ENCODE measurements around the gene AARS1.

The AARS1 gene

DNA sequence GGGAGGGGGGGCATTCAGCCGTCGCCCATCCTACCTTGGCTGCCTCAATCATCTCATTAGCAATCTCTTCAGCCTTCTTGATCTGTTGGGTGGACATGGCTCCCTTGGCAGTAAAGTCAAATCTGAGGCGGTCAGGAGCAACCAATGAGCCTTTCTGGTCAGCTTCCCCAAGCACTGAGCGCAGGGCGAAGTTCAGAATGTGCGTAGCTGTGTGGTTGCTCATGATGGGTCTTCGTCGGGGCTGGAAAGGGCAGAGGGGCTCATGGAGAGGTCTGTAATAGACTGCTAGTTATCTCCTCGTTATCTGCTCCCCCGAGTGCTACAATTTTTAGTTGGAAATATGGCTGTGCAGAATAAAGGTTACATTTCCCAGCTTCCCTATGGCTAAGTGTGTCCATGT is 30.4 kb downstream of the AARS1 start:
- H3K27ac Mint-ChIP-seq = no peak overlapping the region
- no peak overlapping the region for H3K4me3 Mint-ChIP-seq
- H3K4me1 Mint-ChIP-seq = no peaks in the 10 kb centered on the region
- no peaks in the 10 kb centered on the region for H3K27me3 Mint-ChIP-seq (ENCODE audit: low read depth)
- TF ChIP-seq, protein P1, sequence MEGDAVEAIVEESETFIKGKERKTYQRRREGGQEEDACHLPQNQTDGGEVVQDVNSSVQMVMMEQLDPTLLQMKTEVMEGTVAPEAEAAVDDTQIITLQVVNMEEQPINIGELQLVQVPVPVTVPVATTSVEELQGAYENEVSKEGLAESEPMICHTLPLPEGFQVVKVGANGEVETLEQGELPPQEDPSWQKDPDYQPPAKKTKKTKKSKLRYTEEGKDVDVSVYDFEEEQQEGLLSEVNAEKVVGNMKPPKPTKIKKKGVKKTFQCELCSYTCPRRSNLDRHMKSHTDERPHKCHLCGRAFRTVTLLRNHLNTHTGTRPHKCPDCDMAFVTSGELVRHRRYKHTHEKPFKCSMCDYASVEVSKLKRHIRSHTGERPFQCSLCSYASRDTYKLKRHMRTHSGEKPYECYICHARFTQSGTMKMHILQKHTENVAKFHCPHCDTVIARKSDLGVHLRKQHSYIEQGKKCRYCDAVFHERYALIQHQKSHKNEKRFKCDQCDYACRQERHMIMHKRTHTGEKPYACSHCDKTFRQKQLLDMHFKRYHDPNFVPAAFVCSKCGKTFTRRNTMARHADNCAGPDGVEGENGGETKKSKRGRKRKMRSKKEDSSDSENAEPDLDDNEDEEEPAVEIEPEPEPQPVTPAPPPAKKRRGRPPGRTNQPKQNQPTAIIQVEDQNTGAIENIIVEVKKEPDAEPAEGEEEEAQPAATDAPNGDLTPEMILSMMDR (IDR thresholded peaks at IDR 0.05; ENCODE audit: unreplicated experiment in 3 of 3) = no peak
- H3K9me3 Mint-ChIP-seq = no peaks in the 10 kb centered on the region
- peaks cover 61% of the 10 kb centered on the region for H3K36me3 Mint-ChIP-seq (ENCODE audit: low read depth)

DNA sequence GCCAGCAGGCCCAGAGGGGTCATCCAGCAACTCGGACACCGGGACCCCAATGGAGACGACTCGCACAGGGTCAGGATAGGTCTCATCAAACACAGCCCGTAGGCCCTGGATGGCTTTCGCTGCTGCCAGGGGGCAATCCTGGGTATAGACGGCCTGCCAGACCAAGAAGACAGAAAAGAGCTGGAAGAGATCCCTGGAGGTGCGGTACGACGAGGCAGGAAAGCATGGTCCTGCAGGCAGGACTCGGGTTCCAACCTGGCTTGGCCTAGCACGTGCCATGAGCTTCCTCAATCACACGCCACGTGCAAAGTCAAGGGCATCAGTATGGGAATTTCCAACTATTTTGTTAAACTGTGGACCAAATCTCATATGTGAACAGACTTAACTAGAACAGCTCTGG is 31.2 kb downstream of the AARS1 start:
- no peak overlapping the region for H3K27ac Mint-ChIP-seq
- H3K9me3 Mint-ChIP-seq = no peaks in the 10 kb centered on the region
- H3K36me3 Mint-ChIP-seq (ENCODE audit: low read depth) = peaks cover 64% of the 10 kb centered on the region
- no peaks in the 10 kb centered on the region for H3K4me1 Mint-ChIP-seq
- no peak overlapping the region for H3K4me3 Mint-ChIP-seq
- TF ChIP-seq, protein P1 (IDR thresholded peaks at IDR 0.05; ENCODE audit: unreplicated experiment in 3 of 3) = no peak
- no peaks in the 10 kb centered on the region for H3K27me3 Mint-ChIP-seq (ENCODE audit: low read depth)

DNA sequence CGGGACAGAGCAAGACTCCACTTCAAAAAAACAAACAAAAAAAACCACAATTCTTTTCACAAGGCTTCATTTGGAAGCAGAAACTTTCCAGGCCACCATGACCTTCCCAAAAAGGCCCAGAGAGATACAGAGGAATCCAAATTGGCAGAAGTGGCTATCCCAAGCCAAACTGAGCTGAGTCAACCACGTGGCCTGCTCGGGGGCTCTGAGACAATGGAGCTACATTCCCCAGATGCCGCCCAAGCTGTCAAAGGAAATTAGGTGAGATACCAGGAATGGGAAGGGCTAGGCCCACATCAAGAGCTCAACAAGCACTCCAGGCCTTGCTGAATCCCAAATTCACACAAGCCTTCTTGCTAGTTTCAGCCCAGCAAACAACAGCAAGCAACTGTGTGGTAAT is 31.9 kb downstream of the AARS1 start:
- Mint-ChIP-seq H3K9me3 (no peaks in the 10 kb centered on the region), H3K27me3 (ENCODE audit: low read depth) (no peaks in the 10 kb centered on the region), H3K4me1 (no peaks in the 10 kb centered on the region), H3K4me3 (no peak overlapping the region), H3K27ac (no peak overlapping the region), H3K36me3 (ENCODE audit: low read depth) (peaks cover 66% of the 10 kb centered on the region)
- TF ChIP-seq, protein P1 (IDR thresholded peaks at IDR 0.05; ENCODE audit: unreplicated experiment in 3 of 3) = no peak

DNA sequence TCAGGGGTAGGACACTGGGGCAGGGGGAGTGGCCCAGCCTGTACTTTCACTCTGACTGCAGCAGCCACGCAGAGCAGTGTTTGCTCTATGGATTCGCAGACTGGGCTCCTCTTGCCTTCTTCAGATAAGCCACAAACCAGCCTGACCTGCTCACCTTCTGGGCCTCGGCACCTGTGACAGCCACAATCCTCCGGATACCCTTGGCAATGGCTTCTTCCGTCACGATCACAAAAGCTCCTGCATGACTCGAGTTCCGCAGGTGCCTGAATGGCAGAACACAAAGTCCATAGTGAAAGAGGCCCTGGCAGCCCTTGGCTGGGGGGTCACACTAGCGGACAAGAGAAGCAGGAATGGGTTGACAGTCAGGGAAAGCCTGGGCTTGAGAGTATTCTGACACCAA is 33.7 kb downstream of the AARS1 start:
- Mint-ChIP-seq H3K36me3 (ENCODE audit: low read depth) (peaks cover 63% of the 10 kb centered on the region), H3K4me1 (no peaks in the 10 kb centered on the region), H3K27me3 (ENCODE audit: low read depth) (no peaks in the 10 kb centered on the region), H3K27ac (no peak overlapping the region), H3K9me3 (no peaks in the 10 kb centered on the region), H3K4me3 (no peak overlapping the region)
- TF ChIP-seq, protein P1 (IDR thresholded peaks at IDR 0.05; ENCODE audit: unreplicated experiment in 3 of 3) = no peak

DNA sequence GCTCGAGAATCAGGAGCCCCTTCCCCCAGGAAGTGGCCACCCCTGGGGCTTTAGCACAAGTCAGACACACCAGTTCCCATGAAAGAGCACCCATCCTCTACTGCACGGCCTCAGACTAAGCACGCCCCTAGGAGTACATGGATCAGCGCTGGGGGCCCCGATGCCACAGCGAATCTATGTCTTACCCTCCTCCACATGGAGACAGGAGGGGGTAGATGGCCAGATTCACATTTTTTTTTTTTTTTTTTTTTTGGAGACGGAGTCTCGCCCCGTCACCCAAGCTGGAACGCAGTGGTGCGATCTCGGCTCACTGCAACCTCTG is 34.4 kb downstream of the AARS1 start:
- TF ChIP-seq, protein P1 (IDR thresholded peaks at IDR 0.05; ENCODE audit: unreplicated experiment in 3 of 3) = no peak
- H3K4me3 Mint-ChIP-seq = no peak overlapping the region
- H3K27me3 Mint-ChIP-seq (ENCODE audit: low read depth) = no peaks in the 10 kb centered on the region
- H3K27ac Mint-ChIP-seq = no peak overlapping the region
- peaks cover 56% of the 10 kb centered on the region for H3K36me3 Mint-ChIP-seq (ENCODE audit: low read depth)
- no peaks in the 10 kb centered on the region for H3K9me3 Mint-ChIP-seq
- H3K4me1 Mint-ChIP-seq = no peaks in the 10 kb centered on the region

DNA sequence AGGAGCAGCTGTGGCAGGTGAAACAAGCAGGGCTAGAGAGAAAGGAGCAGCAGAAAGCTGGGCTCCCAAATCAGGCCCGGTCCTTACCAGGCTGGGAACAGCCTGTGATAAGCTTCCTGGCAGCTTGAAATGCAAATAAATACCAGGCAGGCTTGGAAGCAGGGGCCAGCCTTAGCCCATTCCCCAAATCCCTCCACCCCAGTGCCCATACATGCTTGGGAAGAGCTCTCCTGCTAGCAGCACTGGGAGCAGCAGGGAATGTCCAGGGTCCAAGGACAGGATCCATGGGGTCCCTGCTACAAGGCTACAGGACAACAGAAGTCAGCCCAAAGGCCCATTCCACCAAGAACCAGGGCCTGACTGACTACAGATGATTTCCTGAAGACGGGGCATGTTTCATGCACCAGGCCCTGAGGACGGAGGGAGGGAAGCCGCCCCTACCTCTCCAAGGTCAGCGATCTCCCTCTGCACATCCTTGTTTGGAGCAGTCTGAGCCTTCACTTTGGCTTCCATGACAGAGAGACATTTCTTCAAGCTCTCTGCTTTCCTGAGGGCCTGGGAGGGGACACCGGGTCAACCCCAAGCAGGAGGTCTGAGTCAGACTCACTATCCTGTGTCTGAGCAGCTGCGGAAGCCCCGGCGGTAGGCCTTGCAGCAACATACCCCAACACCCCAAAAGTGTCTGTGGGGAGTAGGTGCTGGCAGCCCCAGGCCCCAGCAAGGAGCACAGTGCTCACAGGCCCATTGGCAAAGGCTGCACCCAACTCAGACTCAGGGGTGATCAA is 34.9 kb downstream of the AARS1 start:
- Mint-ChIP-seq H3K36me3 (ENCODE audit: low read depth) (peaks cover 57% of the 10 kb centered on the region), H3K4me1 (peaks cover 3% of the 10 kb centered on the region), H3K9me3 (no peaks in the 10 kb centered on the region), H3K4me3 (no peak overlapping the region), H3K27me3 (ENCODE audit: low read depth) (no peaks in the 10 kb centered on the region), H3K27ac (no peak overlapping the region)
- TF ChIP-seq, protein P1 (IDR thresholded peaks at IDR 0.05; ENCODE audit: unreplicated experiment in 3 of 3) = no peak

Measured in nephron (organoid).